Activated CD8-positive, alpha-beta memory T cell treated with anti-CD3 and anti-CD28 coated beads for 48 hours (primary cell): Measurements from ENCODE around the gene KDELR3.
"Not testable (repeated sequence)": the region's sequence is repeated elsewhere in the genome, so short reads cannot be mapped to it uniquely, and the experiment has no call there.

ENCODE experiments used
- DNase-seq, 3 experiments: peaks; one replicate each; pipeline ENCODE4 v3.0.0-alpha.2; 2020; ENCODE audit warnings: low read depth in 2 of 3, low spot score in 2 of 3

The KDELR3 gene

DNA sequence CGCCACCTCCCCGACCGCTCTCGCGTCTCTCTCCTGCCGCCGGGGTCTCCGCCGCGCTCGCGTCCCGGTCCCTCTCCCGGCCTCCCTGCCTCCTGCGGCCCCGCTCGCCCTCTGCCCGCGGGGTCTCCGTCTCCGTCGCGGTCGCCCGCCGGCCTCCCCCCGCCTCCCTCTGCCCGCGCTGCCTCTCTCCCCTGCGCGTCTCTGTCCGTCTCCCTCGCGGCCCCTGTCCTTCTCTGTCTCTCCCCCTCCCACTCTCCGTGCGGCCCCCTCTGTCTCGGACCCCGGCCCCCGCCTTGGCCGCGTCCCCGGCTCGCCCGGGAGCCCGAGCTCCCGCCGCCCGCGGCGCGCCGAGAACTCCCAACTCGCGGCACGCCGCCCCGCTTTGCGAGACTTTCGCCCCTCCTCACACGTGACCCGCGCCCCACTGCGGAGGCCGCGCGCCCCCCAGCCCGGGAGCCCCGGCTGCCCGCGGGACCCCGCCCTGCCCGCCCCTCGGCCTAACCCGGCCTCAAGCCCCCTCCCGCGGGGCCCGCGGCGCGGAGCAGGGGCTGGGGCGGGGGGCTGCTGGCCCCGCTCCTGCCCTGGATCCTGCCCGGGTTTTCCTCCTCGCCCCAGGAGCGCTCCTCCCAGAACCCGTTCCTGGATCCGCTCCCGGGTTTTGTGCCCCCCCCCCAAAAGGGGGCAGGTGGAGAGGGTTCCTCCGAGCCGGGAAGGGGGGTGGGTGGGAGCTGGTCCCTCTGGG is 12.2 kb upstream of the KDELR3 start:
- no peak for DNase-seq

- DNase-seq: no peak
Observed at GRCh38 chr22:38456272-38456835, 11.5 kb upstream of the KDELR3 start.

GRCh38 chr22:38456841-38457699 is 10.8 kb upstream of the KDELR3 start:
- no peak for DNase-seq

DNA sequence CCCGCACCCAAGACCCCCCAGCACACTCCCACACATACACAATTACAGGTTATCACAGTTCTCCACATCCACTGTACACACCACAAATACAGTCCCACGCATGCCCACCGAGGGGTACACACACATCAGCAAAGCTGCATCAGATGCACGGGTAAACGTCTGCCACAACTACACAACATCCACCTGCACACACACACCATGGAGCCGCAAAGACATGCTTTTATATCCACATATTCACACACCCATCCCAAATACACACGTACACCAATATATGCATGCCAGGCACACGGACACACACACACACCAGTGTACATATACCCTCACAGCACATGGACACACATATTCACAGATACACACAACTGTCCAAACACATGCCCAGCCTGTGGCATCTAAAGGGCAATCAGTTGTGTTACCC is 7.5 kb upstream of the KDELR3 start:
- no peak for DNase-seq

- no peak for DNase-seq
Observed at GRCh38 chr22:38461057-38461413, 6.9 kb upstream of the KDELR3 start.

DNA sequence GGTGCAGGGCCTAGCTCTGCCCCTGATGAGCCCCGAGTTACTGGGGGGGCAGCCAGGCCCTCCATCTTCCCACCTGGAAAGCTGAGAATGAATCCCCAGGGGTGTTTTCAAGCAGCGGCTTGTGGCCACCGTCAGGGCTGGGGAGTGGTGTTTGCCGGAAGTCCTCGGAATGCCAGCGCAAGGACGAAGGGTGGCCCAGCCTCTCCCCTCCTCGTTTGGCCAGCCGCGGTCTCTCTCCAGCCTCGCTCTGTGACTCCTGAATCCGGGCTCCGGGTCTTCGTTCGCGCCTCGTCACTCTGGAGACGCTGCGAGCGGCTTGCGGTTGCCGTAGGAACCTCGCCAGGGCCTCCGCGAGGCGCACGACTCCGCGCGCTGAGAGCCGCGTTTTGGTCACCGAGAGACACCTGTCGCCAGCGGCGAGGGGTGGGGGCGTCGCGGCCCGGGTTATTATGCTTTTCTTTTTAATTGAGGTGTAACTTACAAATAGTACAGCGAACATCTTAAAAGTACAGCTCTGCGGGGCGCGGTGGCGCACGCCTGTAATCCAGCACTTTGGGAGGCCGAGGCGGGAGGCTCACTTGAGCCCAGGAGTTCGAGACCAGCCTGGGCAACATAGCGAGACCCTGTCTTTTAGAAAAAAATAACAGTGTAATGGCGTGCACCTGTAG is 6.3 kb upstream of the KDELR3 start:
- DNase-seq: peak in 2 of 3 experiments; percentile 23 to 40

DNA sequence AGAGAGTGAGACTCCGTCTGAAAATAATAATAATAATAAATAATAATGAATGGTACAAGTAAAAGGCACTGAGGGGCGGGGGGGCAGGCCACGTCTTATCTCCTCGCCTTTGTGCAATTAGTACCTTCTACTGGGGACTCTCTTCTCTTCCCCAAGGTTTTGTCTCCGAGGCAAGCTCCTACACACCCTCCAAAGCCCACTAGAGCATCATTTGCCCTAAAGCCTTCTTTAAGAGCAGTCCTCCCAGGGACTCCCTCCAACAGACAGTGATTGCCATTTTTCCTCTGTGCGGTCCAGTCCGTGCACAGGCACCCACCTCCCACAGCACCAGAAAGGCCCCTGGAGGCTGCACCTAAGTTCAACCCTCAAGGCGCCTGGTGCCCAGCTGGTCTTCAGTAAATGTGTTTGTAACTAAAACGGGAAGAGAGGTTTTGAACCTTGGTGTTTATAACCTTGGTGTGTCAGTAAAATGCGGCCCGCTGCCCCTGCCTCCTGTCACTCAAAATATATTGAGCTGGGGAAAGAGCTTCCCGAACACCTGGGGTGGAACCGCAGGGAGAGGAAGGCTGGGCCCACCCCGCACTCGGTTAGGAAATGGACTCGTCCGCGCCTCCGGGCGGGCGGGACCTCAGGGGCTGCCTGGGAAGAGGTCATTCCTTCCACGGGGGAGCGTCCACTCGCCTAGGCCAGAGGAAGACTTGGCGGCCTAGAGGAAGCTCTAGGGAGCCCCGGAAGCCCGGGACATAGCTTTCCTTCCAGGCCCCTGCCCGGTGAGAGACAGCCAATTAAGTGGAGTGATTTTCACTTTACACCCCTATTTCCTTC is 4.7 kb upstream of the KDELR3 start:
- DNase-seq: no peak

DNA sequence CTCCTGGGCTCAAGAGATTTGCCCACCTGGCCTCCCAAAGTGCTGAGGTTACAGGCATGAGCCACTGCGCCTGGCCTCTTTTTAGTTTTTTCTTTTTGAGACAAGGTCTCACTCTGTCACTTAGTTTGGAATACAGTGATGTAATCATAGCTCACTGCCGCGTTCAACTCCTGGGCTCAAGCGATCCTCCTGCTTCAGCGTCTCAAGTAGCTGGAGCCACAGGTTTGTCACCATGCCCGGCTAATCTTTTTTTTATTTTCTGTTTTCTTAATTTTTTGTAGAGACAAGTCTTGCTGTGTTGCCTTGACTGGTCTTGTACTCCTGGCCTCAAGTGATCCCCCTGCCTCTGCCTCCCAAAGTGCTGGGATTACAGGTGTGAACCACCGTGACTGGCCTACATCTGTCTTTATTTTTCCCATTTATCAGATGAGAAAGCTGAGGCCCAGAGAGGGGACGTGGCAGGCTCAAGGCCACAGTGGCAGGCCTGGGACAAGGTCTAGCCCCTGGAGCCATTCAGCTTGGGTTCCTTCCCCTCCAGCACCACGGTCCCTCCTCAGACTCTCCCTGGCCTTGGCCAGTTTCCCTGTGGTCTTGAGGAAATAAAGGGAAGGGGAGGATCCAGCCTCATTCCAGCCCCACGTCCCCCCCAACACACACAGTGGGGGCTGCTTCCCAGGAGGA is 2.8 kb upstream of the KDELR3 start:
- DNase-seq: no peak

- DNase-seq: no peak
Observed at GRCh38 chr22:38465673-38466490, 2.0 kb upstream of the KDELR3 start.

- DNase-seq: no peak
Observed at GRCh38 chr22:38467438-38467903, 425 bp upstream of the KDELR3 start.

- no peak for DNase-seq
Observed at GRCh38 chr22:38468443-38469305, 778 bp downstream of the KDELR3 start.

DNA sequence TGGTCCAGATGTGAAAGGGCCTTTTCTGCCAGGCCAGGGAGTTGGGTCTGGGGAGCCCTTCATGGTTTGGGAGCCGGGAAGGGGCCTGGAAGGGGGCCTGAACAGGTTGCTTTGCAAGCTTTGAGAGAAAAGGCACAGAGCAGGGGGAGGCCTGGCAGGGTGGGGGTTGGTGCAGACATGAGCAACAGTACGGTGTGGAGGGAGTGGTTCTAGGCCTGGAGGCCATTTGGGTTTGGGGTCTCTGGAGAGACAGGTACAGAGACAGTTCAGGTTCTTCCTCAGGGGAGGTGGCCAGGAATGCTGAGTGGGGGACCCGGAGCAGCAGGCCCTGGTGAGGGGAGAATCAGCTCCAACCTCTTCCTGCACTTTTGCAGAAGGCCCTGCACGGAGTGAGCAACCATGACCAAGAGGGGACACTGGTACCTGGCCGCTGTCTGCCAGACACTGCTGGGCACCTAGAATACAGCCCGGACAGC is 1.4 kb downstream of the KDELR3 start:
- no peak for DNase-seq

DNA sequence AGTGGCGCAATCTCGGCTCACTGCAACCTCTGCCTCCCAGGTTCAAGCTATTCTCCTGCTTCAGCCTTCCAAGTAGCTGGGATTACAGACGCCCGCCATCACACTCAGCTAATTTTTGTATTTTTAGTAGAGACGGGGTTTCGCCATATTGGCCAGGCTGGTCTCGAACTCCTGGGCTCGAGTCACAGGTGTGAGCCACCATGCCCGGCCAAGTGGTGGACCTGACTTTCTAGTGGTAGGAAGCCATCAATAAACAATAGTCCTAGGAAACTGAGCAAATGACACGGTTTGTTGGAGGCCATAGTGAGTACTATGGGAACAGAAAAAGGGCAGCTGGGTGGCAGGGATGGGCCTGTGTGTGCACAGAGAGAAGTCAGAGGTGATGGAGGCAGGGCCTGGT is 2.3 kb downstream of the KDELR3 start:
- not testable (repeated sequence) for DNase-seq

DNA sequence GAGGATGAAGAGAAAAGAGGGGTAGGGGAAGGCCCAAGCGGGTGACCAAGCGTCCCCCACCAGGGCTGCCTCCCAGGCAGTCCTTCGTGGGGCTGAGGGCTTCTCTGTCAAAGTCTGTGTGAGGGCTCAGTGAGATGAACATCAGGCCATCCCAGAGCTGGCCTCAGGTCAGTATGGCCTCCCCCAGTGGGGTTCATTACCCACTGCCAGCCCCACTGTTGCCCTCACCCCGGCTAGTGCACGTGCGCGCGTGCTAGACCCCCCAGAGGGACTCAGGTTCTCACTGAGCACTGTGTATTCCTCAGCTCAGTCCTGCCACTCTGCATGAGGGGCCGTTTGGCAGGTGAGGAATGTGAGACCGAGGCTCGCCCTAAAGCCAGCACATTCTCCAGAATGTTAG is 3.3 kb downstream of the KDELR3 start:
- DNase-seq: no peak

DNA sequence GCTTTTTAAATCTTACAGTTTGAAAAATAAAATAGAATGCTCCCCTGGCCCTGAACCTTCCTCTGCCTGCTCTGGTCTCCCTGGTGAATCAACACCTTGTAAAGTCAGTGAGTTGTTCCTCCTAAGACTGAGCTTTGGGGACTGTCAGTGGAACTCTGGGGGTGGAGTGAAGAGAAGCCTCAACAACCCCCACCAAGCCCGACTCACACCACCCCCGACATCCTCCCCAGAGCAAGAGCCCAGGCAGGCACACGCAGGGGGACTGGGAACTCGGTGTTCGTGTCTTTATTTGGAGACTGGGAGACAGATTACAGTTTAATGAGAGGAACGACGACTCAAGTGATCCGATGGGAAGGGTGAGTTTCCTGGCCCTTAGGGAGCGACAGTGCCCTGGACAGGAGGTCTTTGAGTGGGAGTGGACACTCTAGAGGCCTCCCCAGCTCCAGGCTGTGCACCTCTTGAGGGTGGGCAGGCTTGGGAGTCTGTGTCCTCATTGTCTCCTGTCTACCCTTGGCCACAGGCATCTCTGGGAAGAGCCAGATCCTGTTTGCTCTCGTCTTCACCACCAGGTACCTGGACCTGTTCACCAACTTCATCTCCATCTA is 6.2 kb downstream of the KDELR3 start:
- no peak for DNase-seq

GRCh38 chr22:38477585-38477984 is 9.7 kb downstream of the KDELR3 start:
- no peak for DNase-seq

- DNase-seq: no peak
Observed at GRCh38 chr22:38479096-38479837, 11.4 kb downstream of the KDELR3 start.
